Calu3 (cell line): ENCODE measurements around the gene PIK3R1. TPM values are rescaled to one million over a fixed set of nuclear protein-coding genes. Genes with fewer than 3 reads are reported as not detected.

Experiments used
- BruUV-seq: library from RNA; stranded (reverse); fragments of 400-500 nt; replicated peaks from 2 replicates; lab custom pipeline; 2021; lab: Mats Ljungman, UMichigan
- CTCF ChIA-PET: fragments of 300-600 bp; sonication (Branson Sonifier 250); formaldehyde crosslinking; loops from one replicate; lab custom pipeline; 2022; ENCODE audit warnings: antibody characterized with exemption; lab: Charles Lee
- DNase-seq: peaks from one replicate; pipeline ENCODE4 v3.0.0; 2022
- H3K27ac Mint-ChIP-seq: one replicate; pipeline ENCODE4 v1.8.0; 2022; ENCODE audit warnings: mixed read lengths; ENCODE audit not compliant: unreplicated experiment
- H3K27me3 Mint-ChIP-seq: one replicate; pipeline ENCODE4 v1.8.0; 2022; ENCODE audit warnings: mixed read lengths; ENCODE audit not compliant: unreplicated experiment
- H3K36me3 Mint-ChIP-seq: one replicate; pipeline ENCODE4 v1.8.0; 2022; ENCODE audit warnings: mild to moderate bottlenecking, moderate library complexity, mixed read lengths; ENCODE audit not compliant: insufficient read depth, unreplicated experiment
- H3K4me1 Mint-ChIP-seq: one replicate; pipeline ENCODE4 v1.8.0; 2022; ENCODE audit warnings: mild to moderate bottlenecking, low read depth, mixed read lengths; ENCODE audit not compliant: unreplicated experiment
- H3K4me3 Mint-ChIP-seq: one replicate; pipeline ENCODE4 v1.8.0; 2022; ENCODE audit warnings: mild to moderate bottlenecking, low read depth, moderate library complexity, mixed read lengths; ENCODE audit not compliant: unreplicated experiment
- H3K9me3 Mint-ChIP-seq: one replicate; pipeline ENCODE4 v1.8.0; 2022; ENCODE audit warnings: low read depth, mixed read lengths; ENCODE audit not compliant: unreplicated experiment
- CTCF ChIP-seq: fragments of 200-600 bp; IDR thresholded peaks from one replicate; pipeline ENCODE4 v1.8.0; 2022; ENCODE audit warnings: antibody characterized with exemption; ENCODE audit not compliant: unreplicated experiment
- intact Hi-C: fragments of 100-400 bp; cut with micrococcal nuclease; formaldehyde crosslinking; loops from one replicate; pipeline ENCODE4 v1.10.0; 2022; ENCODE audit not compliant: unreplicated experiment
- total RNA-seq: library from RNA; stranded (reverse); gene quantifications from 2 replicates; pipeline ENCODE4 v1.2.3, GENCODE V29; 2022

The PIK3R1 gene
- total RNA-seq, 1 experiment from 2014 or later: 74.8 TPM

- intact Hi-C loops: no loop called here
- H3K4me1 Mint-ChIP-seq: peaks cover 46% of the 10 kb centered on the region
- BruUV-seq: no TSS peak
- H3K9me3 Mint-ChIP-seq: no peaks in the 10 kb centered on the region
- peak overlapping the region; percentile 10 for H3K4me3 Mint-ChIP-seq
- no peaks in the 10 kb centered on the region for H3K27me3 Mint-ChIP-seq
- peaks cover 76% of the 10 kb centered on the region for H3K36me3 Mint-ChIP-seq
- H3K27ac Mint-ChIP-seq: peak overlapping the region; percentile 39
- CTCF ChIA-PET: interaction anchor here (0.6 to 1.2 kb wide), 2 partner anchors 100 to 171 kb away, joined by 3 read pairs; no protein-coding TSS in a partner anchor
- TF ChIP-seq CTCF: no peak
- DNase-seq: peak; percentile 66
Measured at GRCh38 chr5:68295772-68296171, 80.2 kb downstream of the PIK3R1 start.

GRCh38 chr5:68296895-68297294 lies 81.3 kb downstream of the PIK3R1 start:
- Mint-ChIP-seq H3K4me1 (peaks cover 40% of the 10 kb centered on the region), H3K36me3 (peaks cover 75% of the 10 kb centered on the region), H3K27me3 (no peaks in the 10 kb centered on the region), H3K4me3 (no peak overlapping the region), H3K9me3 (no peaks in the 10 kb centered on the region), H3K27ac (no peak overlapping the region)
- TF ChIP-seq CTCF: no peak
- intact Hi-C loops: no loop called here
- CTCF ChIA-PET: no interaction called here
- no TSS peak for BruUV-seq
- no peak for DNase-seq

GRCh38 chr5:68297656-68298055 lies 82.1 kb downstream of the PIK3R1 start:
- intact Hi-C loops: no loop called here
- H3K4me3 Mint-ChIP-seq: no peak overlapping the region
- H3K27me3 Mint-ChIP-seq: no peaks in the 10 kb centered on the region
- no peaks in the 10 kb centered on the region for H3K9me3 Mint-ChIP-seq
- H3K36me3 Mint-ChIP-seq: peaks cover 69% of the 10 kb centered on the region
- CTCF ChIA-PET: no interaction called here
- BruUV-seq: no TSS peak
- TF ChIP-seq CTCF: no peak
- H3K4me1 Mint-ChIP-seq: peaks cover 35% of the 10 kb centered on the region
- DNase-seq: no peak
- peak overlapping the region; percentile 54 for H3K27ac Mint-ChIP-seq

GRCh38 chr5:68298479-68298878 lies 82.9 kb downstream of the PIK3R1 start:
- Mint-ChIP-seq H3K27me3 (no peaks in the 10 kb centered on the region), H3K36me3 (peaks cover 63% of the 10 kb centered on the region), H3K27ac (no peak overlapping the region), H3K4me3 (no peak overlapping the region), H3K9me3 (no peaks in the 10 kb centered on the region), H3K4me1 (peaks cover 41% of the 10 kb centered on the region)
- no peak for DNase-seq
- BruUV-seq: no TSS peak
- intact Hi-C loops: no loop called here
- TF ChIP-seq CTCF: no peak
- CTCF ChIA-PET: no interaction called here
